Gastroesophageal sphincter (tissue), 3 donors: Measurements from ENCODE around the gene IL22RA1.

Experiments
- CTCF ChIP-seq, 4 experiments: fragments of 200-600 bp in 2 of 4; fragments of 450-650 bp in 2 of 4; sonication (generic) in 1 of 4; IDR thresholded peaks; one replicate each; pipeline ENCODE4 v1.5.1; 2017 to 2019; ENCODE audit warnings: antibody characterized with exemption in 4 of 4, mild to moderate bottlenecking in 2 of 4, moderate library complexity in 2 of 4
- POLR2A ChIP-seq, 2 donors: fragments of 450-650 bp; IDR thresholded peaks; one replicate each; pipeline ENCODE4 v1.6.1; 2017; ENCODE audit warnings: antibody characterized with exemption in 2 of 2, mild to moderate bottlenecking in 2 of 2, moderate library complexity in 1 of 2
- POLR2AphosphoS5 ChIP-seq: sonication (generic); formaldehyde crosslinking; IDR thresholded peaks from one replicate; pipeline ENCODE4 v1.6.1; 2017; ENCODE audit warnings: antibody characterized with exemption

- no peak for TF ChIP-seq CTCF (IDR thresholded peaks at IDR 0.05)
- no peak for TF ChIP-seq POLR2A (IDR thresholded peaks at IDR 0.05)
- TF ChIP-seq POLR2AphosphoS5: no peak
These were observed 4.3 kb downstream of the IL22RA1 start for GRCh38 chr1:24138476-24139221.
